ENCODE measurements around the gene CALM3. TPM values are rescaled to one million over a fixed set of nuclear protein-coding genes. Genes with fewer than 3 reads are reported as not detected.

Gene CALM3
- total RNA-seq, 1 donor from 2014 or later: 478 TPM

Other genes starting within 250 kb of the CALM3 start
- not detected in 2 replicates for gene CCDC8, start 187.8 kb upstream of the CALM3 start, total RNA-seq
- not detected in 2 replicates for gene PNMA8C, start 172.4 kb upstream of the CALM3 start, total RNA-seq
- not detected in 2 replicates for gene PNMA8A, start 129.8 kb upstream of the CALM3 start, total RNA-seq
- gene PNMA8B, start 105.5 kb upstream of the CALM3 start, total RNA-seq: not detected in 2 replicates
- gene PTGIR, start 23.8 kb downstream of the CALM3 start, total RNA-seq: 126 and 135 TPM in 2 replicates
- 13.2 and 14.6 TPM in 2 replicates for gene GNG8, start 34.9 kb downstream of the CALM3 start, total RNA-seq
- gene DACT3, start 59.9 kb downstream of the CALM3 start, total RNA-seq: 1.6 and 1.9 TPM in 2 replicates
- gene PRKD2, start 115.8 kb downstream of the CALM3 start, total RNA-seq: 171 and 175 TPM in 2 replicates
- gene FKRP, start 144.7 kb downstream of the CALM3 start, total RNA-seq: 18.8 and 20.5 TPM in 2 replicates
- 95.8 and 103 TPM in 2 replicates for gene STRN4, start 145.1 kb downstream of the CALM3 start, total RNA-seq
- 141 and 142 TPM in 2 replicates for gene SLC1A5, start 187.3 kb downstream of the CALM3 start, total RNA-seq
- 108 and 114 TPM in 2 replicates for gene AP2S1, start 249.5 kb downstream of the CALM3 start, total RNA-seq

Data from T-helper 1 cell treated with Interleukin-12 subunit alpha and Interleukin-12 subunit beta and Interleukin-4 antibody, amounts not matched to agents 30 ng/mL and 1 ng/mL, for 36 hours (primary cell).